HS-27A (cell line): ENCODE data around the gene NEIL1.
"Not testable (repeated sequence)": the region's sequence is repeated elsewhere in the genome, so short reads cannot be mapped to it uniquely, and the experiment has no call there.

Experiments
- DNase-seq: peaks from one replicate; pipeline ENCODE4 v3.0.0-alpha.2; 2012; ENCODE audit warnings: low read depth, missing footprints

NEIL1 gene

GRCh38 chr15:75333654-75334419, 13.0 kb upstream of the NEIL1 start:
- not testable (repeated sequence) for DNase-seq

- DNase-seq = no peak
These were observed 11.5 kb upstream of the NEIL1 start for GRCh38 chr15:75335313-75335704.

- peak; percentile 92 for DNase-seq
These were observed 11.0 kb upstream of the NEIL1 start, which contains the start of gene COMMD4 for GRCh38 chr15:75335705-75336355. TSS of gene COMMD4 (plus strand) at chr15:75336063. CDS start at chr15:75336090, 27 bp downstream.

- no peak for DNase-seq
These were observed 8.1 kb upstream of the NEIL1 start for GRCh38 chr15:75338661-75339240.

- DNase-seq = no peak
These were observed 7.2 kb upstream of the NEIL1 start for GRCh38 chr15:75339531-75340240.

- no peak for DNase-seq
These were observed 4.6 kb upstream of the NEIL1 start for GRCh38 chr15:75342221-75342620.

- not testable (repeated sequence) for DNase-seq
These were observed 2.9 kb upstream of the NEIL1 start for GRCh38 chr15:75343953-75344352.

GRCh38 chr15:75347222-75348033, 589 bp downstream of the NEIL1 start:
- no peak for DNase-seq

- no peak for DNase-seq
These were observed 1.3 kb downstream of the NEIL1 start for GRCh38 chr15:75348034-75348561.

GRCh38 chr15:75348562-75349350, 1.9 kb downstream of the NEIL1 start:
- DNase-seq = no peak

GRCh38 chr15:75349351-75349669, 2.5 kb downstream of the NEIL1 start:
- DNase-seq = not testable (repeated sequence)

- DNase-seq = no peak
These were observed 3.2 kb downstream of the NEIL1 start for GRCh38 chr15:75349851-75350588.

GRCh38 chr15:75350601-75351361, 3.9 kb downstream of the NEIL1 start:
- DNase-seq = no peak

GRCh38 chr15:75352186-75353080, 5.6 kb downstream of the NEIL1 start:
- DNase-seq = no peak

- DNase-seq = no peak
These were observed 6.8 kb downstream of the NEIL1 start for GRCh38 chr15:75353604-75354003.

- DNase-seq = no peak
These were observed 7.6 kb downstream of the NEIL1 start for GRCh38 chr15:75354454-75354853.

- DNase-seq = no peak
These were observed 8.5 kb downstream of the NEIL1 start for GRCh38 chr15:75355369-75355768.

- DNase-seq = no peak
These were observed 9.2 kb downstream of the NEIL1 start for GRCh38 chr15:75356006-75356405.
